ENCODE results near the gene ANKMY1. TPM values are rescaled to one million over a fixed set of nuclear protein-coding genes. Genes with fewer than 3 reads are reported as not detected.

ANKMY1 gene
- total RNA-seq, 4 donors from 2014 or later = 8.2 to 23.8 (median 17.1) TPM

- H3K4me1 ChIP-seq = peaks cover 7 to 15% (median 9%) of the 10 kb centered on the region in 3 donors
- WGBS, 2 donors = 91 to 97% methylated on average over 8 to 10 of the region's 21 CpGs
- H3K27me3 ChIP-seq = no peaks in the 10 kb centered on the region
- no peaks in the 10 kb centered on the region for H3K9me3 ChIP-seq
- H3K4me3 ChIP-seq = no peak overlapping the region
- no peak for DNase-seq
- TF ChIP-seq CTCF (IDR thresholded peaks at IDR 0.05) (no peak), POLR2A (IDR thresholded peaks at IDR 0.05) (no peak)
- intact Hi-C loops (cut with DNase I) = no loop called here
- H3K36me3 ChIP-seq = peaks cover 0 to 37% (median 0%) of the 10 kb centered on the region in 3 donors
- no peak overlapping the region for H3K27ac ChIP-seq
Observed at GRCh38 chr2:240512666-240513535, 44.9 kb downstream of the ANKMY1 start.

GRCh38 chr2:240512109-240512485 is 45.7 kb downstream of the ANKMY1 start:
- WGBS, 2 donors = no CpG with 5 or more reads among the region's 11 CpGs
- no peaks in the 10 kb centered on the region for H3K27me3 ChIP-seq
- DNase-seq = no peak
- no peaks in the 10 kb centered on the region for H3K9me3 ChIP-seq
- H3K36me3 ChIP-seq = peaks cover 0 to 39% (median 0%) of the 10 kb centered on the region in 3 donors
- no peak overlapping the region for H3K4me3 ChIP-seq
- H3K27ac ChIP-seq = no peak overlapping the region
- peaks cover 7 to 15% (median 9%) of the 10 kb centered on the region in 3 donors for H3K4me1 ChIP-seq
- no peak for TF ChIP-seq POLR2A (IDR thresholded peaks at IDR 0.05)
- intact Hi-C loops (cut with DNase I) = no loop called here

- intact Hi-C loops (cut with DNase I) = no loop called here
- Histone ChIP-seq H3K27ac (no peak overlapping the region), H3K4me1 (peaks cover 7 to 15% (median 9%) of the 10 kb centered on the region in 3 donors), H3K9me3 (no peaks in the 10 kb centered on the region), H3K27me3 (no peaks in the 10 kb centered on the region), H3K4me3 (no peak overlapping the region), H3K36me3 (peaks cover 0 to 45% (median 0%) of the 10 kb centered on the region in 3 donors)
- 96 to 100% methylated on average over 6 to 9 of the region's 31 CpGs for WGBS, 2 donors
- no peak for TF ChIP-seq POLR2A (IDR thresholded peaks at IDR 0.05)
- TF ChIP-seq CTCF (IDR thresholded peaks at IDR 0.05) = no peak
- no peak for DNase-seq
Observed at GRCh38 chr2:240511351-240512108, 46.3 kb downstream of the ANKMY1 start.

GRCh38 chr2:240510513-240511210 is 47.1 kb downstream of the ANKMY1 start:
- H3K27me3 ChIP-seq = no peaks in the 10 kb centered on the region
- no peak for TF ChIP-seq CTCF (IDR thresholded peaks at IDR 0.05)
- TF ChIP-seq POLR2A (IDR thresholded peaks at IDR 0.05) = no peak
- peaks cover 0 to 45% (median 0%) of the 10 kb centered on the region in 3 donors for H3K36me3 ChIP-seq
- DNase-seq = no peak
- no peaks in the 10 kb centered on the region for H3K9me3 ChIP-seq
- H3K4me3 ChIP-seq = no peak overlapping the region
- peaks cover 7 to 15% (median 9%) of the 10 kb centered on the region in 3 donors for H3K4me1 ChIP-seq
- H3K27ac ChIP-seq = no peak overlapping the region
- 86 to 93% methylated on average over 10 to 11 of the region's 12 CpGs for WGBS, 2 donors
- intact Hi-C loops (cut with DNase I) = no loop called here

GRCh38 chr2:240509667-240510512 is 47.9 kb downstream of the ANKMY1 start:
- H3K36me3 ChIP-seq = peaks cover 0 to 45% (median 0%) of the 10 kb centered on the region in 3 donors
- H3K4me1 ChIP-seq = peaks cover 7 to 15% (median 9%) of the 10 kb centered on the region in 3 donors
- intact Hi-C loops (cut with DNase I) = loop anchor here (10.0 kb wide), 1 partner anchor 195 kb away; no protein-coding TSS in a partner anchor
- TF ChIP-seq POLR2A (IDR thresholded peaks at IDR 0.05) (no peak), CTCF (IDR thresholded peaks at IDR 0.05) (no peak)
- no peak for DNase-seq
- no peak overlapping the region for H3K27ac ChIP-seq
- 78 to 79% methylated on average over 12 of the region's 12 CpGs for WGBS, 2 donors
- H3K27me3 ChIP-seq = no peaks in the 10 kb centered on the region
- H3K4me3 ChIP-seq = no peak overlapping the region
- H3K9me3 ChIP-seq = no peaks in the 10 kb centered on the region
